Muscle of arm (tissue), 12 donors: Measurements from ENCODE around the gene SLCO3A1. TPM values are rescaled to one million over a fixed set of nuclear protein-coding genes. Genes with fewer than 3 reads are reported as not detected.

Source experiments
- DNase-seq: peaks from one replicate; pipeline ENCODE4 v3.0.0-alpha.2; 2013
- polyA plus RNA-seq, 12 donors: library from polyadenylated mRNA; unstranded; fragments of 120-200 nt; gene quantifications; one replicate each; pipeline ENCODE4 v1.2.1, GENCODE V29; 2013; ENCODE audit not compliant: insufficient read length in 12 of 12

The SLCO3A1 gene
- polyA plus RNA-seq, 12 donors: 3.7 to 20.6 (median 6.6) TPM; not detected in 1

DNA sequence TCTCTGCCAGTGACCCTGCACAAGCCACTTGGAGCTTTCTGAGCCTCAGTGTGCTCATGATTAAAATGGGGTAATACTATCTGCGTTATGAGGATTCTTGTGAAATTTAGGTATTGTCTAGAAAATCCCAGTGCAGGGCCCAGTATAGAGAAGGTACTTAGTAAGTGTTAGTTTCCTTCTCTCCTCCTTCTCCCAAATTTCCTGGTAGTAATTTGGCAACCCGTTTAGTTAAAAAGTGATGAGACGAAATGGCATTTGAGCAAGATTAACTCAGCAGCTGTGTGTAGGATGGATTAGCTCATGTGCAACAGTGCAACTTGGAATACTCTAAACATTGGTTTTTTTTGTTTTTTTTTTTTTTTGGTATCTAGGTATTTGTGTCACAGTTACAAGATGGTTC lies 84.6 kb downstream of the SLCO3A1 start:
- no peak for DNase-seq

DNA sequence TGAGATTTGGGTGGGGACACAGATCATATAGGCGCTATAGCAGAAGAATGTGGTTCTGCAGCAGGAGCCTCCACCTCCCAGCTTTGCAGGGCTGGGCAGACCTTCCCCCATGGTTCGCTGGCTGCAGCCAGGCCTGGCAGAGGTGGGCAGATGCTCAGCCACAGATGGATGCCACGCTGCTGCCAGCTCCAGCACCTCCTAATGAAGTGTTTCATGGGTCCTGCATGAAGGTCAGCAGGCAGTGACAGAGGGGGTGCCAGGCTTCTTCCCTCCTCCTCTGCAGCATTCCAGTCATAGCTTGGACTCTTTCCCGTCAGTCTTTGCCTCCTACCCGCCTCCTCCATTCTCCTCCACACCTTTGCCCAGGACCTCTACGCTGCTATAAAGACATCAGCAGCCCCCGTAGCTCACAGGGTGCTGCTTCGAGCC lies 85.9 kb downstream of the SLCO3A1 start:
- DNase-seq: no peak

DNA sequence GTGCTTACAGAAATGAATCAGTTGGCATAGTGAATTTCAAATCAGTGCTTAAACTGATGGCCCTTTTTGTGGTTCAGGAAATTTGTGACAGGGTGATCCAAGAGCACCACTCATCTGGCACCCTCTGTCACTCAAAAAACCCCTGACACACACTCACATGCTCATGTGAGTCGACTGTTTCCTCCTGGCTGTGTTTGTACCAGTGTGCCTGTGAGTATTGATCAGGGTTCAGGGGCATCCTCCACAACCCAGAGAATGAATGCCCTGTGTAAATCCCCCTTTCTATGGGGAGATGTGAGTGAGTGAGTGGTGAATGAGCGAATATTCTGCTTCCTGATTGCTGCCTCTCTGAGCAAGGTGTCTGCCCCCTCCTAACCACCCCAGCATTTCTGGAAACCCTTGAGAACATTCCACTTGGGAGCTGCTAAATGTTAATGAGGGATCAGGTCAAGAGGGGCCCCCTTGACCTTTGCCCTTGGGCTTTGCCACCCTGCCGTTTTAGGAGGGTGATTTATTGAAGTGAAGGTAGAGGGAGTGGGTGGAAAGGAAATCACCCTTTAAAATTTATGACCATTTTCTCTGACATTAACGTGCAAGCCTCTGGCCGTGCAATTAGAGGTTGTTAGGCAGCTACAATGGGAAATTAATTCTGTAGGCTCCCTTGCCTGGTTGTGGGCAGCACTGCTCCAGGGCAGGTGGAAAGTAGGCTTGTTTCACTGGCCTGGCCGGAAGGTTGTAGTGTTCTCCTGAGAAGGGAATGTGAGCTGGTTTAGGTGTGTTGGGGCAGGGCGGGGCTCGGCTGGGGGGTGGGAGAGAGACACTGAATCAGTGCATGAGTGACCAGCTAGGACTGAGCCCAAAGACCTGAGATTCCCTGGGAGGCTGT lies 87.2 kb downstream of the SLCO3A1 start:
- DNase-seq: no peak

DNA sequence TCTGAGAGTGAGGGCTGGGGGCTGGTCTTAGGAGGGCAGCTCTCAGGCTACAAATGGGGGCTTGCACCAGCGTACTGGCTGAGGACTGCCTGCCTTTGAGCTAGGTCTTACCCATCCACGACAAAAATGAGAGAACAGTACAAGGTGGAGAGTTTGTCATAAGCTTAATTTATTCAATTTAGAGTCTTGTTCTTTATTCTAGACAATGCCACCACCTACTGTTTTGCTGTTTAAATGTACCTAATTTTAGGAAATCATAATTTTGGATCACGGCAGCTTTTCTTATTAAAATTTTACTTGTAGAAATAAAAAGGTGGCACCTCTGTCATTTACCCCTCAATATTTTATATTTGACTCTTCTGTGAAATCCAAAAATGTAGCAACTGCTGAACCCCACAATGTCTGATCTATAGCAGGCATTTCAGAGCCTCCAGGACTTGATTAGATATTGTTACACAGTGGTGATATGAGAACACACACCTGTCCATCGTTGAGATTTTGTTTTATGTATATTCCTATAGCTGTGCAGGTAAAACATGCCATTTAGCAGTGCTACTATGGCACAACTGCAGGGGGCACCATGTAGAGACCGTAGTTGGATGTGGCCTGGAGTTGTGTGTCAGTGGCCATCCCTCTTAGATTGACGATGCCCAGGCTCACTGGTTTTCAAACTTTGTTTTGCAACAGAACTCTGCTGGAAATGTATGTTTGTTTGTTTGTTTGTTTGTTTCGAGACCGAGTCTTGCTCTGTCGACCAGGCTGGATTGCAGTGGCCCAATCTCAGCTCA lies 88.6 kb downstream of the SLCO3A1 start:
- DNase-seq: no peak

DNA sequence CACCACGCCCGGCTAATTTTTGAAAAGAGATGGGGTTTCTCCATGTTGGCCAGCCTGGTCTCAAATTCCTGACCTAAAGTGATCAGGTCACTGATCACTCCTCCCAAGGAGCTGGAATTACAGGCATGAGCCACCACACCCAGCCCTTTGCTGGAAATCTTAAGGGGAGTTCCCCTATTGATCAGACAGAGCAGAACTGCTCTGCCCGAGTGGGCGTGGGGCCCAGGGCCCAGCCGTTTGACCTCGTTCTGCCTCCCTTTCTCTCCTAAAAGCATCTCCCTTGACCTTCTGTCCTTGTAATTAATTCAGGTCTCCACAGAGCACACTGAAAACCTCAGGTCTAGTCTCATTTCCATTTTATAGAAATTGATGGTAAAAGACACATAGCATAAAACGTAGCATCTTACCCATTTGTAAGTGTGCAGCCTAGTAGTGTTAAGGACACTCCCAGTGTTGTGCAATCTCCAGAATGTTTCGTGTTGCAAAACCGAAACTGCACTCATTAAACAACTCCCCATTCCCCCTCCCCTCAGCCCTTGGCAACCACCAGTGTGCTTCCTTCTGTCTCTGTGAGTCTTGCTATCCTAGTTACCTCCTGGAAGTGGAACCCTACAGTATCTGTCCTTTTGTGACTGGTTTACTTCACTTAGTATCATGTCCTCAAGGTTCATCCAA lies 89.3 kb downstream of the SLCO3A1 start:
- peak; percentile 82 for DNase-seq

DNA sequence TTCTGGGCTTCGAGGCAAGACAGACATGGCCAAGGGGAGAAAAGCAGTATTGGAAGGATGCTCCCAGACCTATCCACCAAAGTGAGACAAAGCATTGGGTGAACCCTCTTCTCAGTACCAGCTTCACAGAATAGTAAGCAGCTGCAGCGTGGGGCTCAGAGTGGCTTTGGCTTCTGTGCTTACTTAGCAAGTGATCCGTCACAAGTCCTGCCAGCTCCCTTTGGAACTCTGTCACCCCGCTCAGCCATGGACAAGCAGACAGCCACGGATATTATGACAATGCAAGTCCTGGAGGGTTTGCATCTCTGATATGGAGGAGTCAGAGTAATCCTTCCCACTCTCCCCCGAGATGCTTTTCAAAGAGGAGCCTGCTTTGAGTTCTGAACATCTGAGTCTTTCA lies 90.8 kb downstream of the SLCO3A1 start:
- no peak for DNase-seq

DNA sequence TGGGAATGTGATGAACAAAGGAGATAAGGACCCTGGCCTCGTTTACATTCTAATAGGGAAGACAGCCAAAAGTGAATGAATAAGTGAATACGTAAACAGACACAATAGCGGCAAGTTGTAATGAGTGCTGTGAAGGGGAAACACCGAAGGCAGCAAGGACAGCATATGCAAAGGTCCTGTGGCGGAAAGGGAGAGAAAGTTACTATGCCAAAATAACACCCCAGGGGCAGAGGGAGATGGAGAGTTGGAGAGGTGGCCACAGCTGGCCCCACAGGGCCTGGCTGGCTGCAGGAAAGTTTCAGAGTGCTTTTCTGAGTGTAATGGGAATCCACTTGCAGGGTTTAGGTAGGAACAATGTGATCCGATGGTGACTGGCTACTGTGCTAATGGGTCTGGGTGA lies 91.9 kb downstream of the SLCO3A1 start:
- no peak for DNase-seq

DNA sequence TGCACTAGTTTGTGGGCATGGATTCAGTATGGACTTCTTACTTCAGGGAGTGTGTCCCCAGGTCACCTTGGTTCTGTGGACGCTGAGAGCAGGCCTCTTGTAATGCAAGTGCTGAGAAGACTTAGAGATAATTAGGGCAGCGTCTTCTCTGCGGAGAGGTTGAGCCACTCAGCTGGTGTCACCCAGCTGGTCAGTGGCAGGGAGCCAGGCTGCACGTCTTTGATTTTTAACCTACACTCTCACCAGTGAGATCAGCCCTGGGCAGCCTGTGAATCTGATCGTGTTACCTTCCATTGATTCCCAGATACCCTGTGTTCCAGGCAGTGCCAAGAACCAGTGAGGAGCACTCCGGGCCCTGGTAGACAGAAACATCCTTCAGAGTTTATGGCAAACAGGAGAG lies 92.6 kb downstream of the SLCO3A1 start:
- no peak for DNase-seq

DNA sequence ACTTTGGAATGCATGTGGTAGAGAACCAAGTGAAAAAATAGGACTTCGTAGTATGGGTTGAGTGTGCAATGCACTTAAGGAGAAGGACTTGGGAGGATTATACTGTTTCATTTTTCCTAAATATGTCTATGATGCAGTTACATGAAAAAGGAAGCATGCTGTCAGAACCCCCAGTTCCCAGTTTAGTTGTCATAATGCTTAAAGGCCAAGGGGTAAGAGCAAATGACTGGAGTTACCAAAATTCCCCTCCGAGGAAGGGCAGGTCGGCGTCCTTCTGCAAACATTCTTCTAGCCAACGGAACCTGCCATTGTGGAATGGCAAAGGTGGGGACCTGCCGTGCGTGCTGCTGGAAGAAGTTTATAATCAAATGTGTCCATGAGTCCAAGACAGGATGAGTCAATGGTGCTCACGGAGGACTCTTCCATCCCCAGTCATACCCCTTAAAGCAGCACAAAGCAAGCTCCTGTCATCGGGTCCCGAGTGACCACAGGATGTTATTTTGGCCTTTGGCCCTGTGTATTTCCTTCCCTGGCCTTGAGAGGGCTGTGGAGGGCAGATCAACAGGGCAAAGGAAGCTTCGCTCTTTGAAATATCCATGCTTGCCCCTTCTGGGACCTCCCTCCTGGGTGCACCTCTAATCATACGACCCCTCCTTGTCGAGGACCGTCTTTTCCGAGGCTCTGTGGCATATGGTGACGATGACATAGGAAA lies 93.2 kb downstream of the SLCO3A1 start:
- DNase-seq: no peak

DNA sequence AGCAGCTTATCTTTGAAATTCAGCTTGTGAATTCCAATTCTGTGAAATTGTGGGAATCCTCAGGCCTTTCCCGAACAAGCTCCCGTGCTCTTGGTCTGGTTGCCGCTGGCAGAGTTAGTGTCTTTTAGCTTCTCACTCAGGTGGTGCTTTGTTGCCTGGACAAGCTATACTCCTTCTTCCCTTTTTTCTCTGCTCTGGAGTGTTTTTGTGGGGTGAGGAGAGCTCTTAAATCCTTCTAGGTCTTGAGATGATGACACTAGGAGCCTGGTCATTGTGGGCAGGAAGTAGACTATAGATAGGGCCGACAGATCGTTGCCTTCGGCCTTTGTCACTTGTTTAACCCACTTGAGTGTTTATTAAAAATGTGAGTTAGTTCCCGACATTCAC lies 93.8 kb downstream of the SLCO3A1 start:
- DNase-seq: no peak

DNA sequence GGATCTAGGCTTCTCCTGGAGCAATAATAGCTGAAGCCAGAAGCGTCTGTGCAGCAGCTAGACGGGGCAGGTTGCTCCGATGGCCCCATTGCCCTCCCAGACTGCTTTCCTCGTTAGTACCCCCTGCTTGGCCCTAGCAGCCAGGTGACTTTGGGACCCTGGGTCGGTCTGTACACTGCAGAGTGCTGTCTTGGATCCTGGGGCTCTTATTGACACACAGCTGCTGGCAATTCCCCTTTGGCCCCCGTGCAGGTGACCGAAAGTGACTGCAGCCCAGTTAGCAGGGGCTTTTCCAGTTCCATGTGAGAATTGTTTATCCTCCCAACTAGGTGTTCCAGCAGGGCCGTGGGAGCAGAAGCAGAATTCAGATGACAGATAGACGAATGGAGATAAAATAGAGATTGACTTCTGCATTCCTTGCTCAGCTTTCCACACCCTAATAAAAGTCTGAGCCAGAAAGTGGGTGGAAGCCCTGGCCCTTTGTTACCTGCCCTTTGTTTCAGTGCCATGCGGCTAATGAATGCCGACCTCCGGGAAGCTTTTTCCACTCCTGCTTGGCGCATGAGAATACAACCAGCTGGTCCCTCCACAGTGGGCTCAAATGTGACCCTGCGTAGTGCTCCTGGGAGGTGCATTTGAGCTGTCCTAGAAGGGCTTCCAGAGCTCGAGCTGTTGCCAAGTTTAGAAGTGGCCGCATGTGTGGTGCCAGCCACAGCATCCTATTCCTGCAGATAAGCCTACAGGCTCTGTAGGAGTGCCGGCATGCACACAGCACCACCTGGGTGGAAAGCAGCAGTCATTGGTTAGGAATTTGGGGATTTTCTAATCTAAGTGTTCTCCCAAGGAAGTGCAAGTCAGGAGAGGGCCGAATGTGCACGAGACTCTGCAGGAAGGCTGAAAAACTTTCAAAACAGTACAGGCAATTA lies 94.4 kb downstream of the SLCO3A1 start:
- DNase-seq: no peak

DNA sequence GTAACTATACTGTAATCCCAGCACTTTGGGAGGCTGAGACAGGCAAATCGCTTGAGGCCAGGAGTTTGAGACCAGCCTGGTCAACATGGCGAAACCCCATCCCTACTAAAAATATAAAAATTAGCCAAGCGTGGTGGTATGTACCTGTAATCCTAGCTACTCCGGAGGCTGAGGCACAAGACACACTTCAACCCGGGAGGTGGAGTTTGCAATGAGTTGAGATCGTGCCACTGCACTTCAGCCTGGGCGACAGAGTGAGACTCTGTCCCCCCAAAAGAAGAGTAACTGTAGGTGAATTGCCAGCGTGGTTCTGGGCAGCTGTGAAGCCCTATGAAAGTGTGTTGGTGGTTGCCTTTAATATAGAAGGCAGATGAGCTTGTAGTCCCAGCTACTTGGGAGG lies 95.9 kb downstream of the SLCO3A1 start:
- DNase-seq: no peak

DNA sequence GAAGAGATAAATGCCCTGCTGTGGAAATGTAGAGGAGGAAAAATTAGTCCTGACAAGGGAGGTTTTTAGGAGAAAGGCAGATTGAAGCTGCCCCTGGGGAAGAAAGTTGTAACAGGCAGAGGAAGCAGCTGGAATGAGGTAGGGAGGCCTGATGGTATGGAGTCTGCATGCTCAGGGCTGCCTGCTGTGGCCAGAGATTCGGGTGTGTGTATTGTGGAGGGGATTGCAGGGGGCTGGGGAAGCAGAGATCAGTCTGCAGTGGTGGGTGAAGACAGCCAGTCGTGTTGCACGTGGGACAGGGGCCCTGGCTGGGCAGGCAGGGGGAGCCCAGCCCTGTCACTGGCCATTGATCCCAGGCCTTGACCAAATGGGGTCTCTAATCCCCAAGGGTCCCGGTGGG lies 96.5 kb downstream of the SLCO3A1 start:
- DNase-seq: no peak

DNA sequence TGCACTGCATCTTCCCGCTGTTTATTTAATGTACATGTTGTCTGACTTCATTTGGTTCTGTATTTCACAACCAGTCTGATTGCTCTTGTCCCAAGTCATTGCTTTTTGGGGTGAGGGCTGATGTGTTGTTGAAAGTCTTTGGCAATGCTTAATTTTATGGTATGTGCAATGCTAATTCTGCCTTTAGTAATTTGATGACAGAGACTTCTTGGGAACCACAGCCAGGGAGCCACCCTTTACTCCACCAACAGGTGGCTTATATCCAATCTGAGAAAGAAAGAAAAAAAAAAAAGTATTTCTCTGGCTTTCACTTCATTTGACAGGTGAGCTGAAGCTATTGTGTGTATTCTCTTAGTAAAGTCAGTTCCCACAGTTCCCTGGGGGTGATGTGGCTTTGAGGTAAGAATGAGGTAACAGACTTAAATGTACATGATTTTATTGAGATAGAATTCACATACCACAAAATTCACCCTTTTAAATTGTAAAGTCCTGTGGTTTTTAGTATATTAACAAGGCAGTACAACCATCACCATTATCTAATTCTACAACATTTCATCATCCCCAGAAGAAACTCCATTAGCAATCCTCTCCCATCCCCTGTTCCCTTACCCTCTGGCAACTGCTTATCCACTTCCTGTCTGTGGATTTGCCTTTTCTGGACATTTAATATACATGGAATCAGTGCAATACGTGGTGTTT lies 97.3 kb downstream of the SLCO3A1 start:
- no peak for DNase-seq

DNA sequence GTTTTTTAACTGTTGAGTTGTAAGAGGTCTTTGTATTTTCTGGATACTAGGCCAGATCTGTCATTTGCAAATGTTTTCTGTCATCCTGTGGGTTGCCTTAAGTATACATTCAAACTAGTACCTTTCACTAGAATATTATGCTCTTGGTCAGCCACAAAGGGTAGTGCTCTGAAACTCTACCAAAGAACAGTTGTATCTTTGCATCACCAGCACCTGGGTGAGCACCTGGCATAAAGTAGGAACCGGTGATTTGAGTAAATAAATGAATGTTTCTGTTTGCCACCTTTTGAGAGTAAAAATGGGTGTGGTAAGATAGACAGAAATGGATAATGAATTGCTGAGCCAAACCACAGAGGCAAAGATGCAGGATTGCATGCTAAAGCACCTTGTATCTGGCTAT lies 98.7 kb downstream of the SLCO3A1 start:
- no peak for DNase-seq

DNA sequence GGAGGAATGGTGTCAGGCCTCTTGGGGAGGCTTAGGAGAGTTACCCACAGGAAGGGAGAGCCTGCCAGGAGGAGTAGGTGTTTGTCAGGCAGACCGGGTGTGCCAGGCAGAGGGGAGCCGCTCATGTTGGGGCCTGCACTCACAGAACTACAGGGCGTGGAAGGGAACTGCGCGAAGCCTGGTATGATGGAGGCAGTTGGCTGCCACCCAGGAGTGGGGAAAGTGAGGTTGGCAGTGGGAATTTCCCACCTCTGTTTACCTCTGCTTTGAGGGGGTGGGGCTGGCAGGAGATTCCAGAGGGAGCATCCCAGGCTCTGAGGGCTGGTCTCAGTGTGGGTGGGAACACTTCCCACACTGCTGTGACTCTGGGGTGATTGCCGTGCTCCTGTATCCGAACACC lies 99.9 kb downstream of the SLCO3A1 start:
- DNase-seq: no peak

DNA sequence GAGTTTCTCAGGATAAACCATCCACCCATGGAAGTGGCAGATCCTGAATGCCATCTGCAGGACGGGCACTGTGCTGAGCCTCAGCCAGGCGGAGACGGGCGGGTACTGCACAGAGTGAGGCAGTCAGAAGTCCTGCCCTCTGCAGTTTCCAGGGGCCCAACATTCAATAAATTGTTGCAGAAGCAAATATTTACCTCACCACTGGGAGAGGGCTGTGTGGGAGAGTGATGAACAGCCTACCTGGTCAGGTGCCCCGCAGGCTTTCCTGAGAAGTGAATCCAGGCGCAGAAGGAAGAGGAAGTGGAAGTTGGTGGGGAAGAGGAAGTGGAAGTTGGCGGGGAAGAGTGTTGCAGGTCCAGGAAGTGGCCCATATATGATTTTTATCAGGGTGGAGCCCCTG lies 100.8 kb downstream of the SLCO3A1 start:
- DNase-seq: no peak

DNA sequence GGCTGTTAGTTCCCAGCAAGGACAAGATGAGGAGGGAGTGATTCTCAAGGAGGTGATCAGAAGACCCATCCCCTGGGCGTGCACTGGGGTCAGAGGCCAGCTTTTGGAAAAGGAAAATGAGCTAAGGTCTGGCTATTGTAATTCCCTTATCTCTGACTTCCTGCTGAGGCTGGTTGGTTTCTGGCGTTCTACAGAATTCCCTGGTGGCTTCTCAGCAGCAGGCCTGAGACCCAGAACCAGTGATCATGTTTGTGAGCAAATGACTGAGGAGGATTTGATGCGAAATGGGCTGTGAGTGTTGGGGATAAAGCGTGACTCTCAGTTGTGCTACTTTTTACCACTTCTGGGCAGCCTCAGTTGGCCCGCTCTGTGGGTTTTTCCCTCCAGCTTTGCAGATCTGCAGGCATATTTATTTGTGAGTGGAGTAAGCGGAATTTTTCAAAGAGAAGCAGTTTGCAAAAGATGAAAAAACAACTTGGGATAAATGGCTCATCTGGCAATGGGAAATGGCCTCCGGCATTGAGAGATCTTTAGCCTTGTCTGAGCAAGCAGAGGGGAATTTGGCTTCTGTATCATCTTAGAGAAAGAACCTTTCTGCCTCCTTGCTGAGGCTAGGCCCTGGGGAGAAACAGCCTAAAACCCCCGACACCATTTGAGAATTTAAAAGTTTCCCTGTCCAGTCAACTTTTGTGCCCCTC lies 102.7 kb downstream of the SLCO3A1 start:
- DNase-seq: no peak

DNA sequence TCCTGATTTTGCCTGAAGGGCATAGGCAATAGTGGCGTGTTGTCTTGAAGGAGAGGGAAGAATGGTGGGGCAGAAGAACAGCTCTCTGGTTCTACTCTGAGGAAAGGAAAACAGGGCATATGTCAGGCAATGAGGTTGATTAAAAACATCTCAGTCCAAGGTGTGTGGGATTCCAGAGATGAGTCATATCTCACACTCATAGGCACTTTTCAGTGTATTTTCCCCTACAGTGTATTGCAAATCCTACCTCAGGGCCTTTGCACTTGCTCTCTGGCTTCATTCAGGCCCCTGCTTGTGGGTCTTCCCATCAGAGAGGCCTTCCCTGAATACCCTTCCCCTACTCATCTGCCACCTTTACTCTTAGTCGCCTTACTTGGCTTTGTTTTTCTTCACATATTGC lies 107.8 kb downstream of the SLCO3A1 start:
- DNase-seq: no peak
